Activated T-helper 9 cell treated with anti-CD3 and anti-CD28 coated beads, Interleukin-2, amount 50 U/mL, for 16 hours (primary cell): ENCODE measurements around the gene MIF4GD.

ENCODE experiments used
- DNase-seq: peaks from one replicate; pipeline ENCODE4 v3.0.0-alpha.2; 2020; ENCODE audit warnings: low read depth

MIF4GD gene

GRCh38 chr17:75232786-75233185 lies 38.2 kb downstream of the MIF4GD start:
- no peak for DNase-seq

DNA sequence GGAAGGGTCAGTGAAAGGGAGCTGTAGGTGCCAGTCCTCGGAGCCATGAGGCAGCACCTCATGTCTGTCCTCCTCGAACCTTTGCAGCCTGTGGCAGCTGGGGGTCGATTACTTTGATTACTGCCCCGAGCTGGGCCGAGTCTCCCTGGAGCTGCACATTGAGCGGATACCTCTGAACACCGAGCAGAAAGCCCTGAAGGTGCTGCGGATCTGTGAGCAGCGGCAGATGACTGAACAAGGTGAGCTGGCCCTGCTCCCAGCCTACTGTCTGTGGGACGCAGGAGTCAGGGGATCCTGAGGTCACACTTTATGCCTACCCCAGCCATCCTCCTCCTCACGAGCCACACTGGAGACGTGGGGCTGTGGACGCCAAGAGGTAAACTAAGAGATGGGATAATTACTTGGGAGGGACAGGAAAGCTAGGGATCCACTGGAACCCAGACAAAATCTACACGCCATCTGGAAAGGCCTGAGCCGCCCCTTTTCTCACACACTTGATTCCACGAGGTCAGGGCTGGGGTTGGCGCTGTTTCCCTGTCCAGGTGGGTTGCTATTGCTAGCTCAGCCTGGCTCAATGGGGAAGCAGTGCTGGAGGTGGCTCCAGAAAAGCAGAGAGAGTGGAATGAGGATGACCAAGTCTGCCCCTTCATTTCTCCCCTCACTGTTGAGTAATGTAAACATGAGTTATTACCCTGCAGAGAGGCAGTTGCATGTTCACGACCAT lies 39.1 kb downstream of the MIF4GD start:
- DNase-seq = no peak

GRCh38 chr17:75231071-75231470 lies 40.0 kb downstream of the MIF4GD start:
- no peak for DNase-seq

DNA sequence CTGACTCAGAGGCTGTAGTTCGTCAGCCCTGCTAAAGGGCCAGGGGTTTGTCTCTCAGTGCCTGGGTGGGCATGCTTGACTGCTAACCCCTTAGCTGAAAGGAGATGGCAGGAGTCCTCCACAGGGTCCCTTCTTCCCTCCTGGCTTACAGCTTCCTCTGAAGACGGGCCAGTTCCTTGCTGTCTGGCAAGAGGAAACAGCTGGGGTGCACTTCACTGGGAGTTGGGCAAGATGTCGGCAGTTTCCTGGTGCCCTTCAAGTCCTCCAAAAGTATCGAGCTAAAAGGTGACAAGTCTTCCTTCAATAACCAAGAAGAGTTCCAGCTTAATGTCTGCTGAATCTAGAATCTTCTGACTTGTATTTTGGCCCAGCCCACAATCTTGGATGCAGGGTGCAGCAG lies 42.2 kb downstream of the MIF4GD start:
- no peak for DNase-seq

DNA sequence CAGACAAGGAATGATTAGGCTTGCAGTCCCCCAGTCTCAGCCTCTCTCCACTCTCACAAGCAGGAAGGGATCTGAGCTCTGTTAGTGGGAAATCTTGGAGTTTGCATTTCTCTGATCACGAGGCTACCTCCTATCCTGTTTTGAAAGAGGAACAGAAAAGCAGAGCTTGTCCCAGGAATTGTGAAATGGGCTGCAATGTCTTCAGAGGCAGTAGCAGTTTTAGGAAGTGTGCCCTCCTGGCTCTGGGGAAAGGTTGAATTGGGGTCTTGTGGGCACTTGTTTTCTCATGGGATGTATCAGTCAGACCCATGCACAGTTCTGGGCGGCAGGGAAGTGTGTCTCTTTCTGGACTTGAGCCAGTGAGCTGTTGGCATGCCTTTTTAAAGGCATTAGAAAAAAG lies 42.7 kb downstream of the MIF4GD start:
- DNase-seq = no peak

- DNase-seq = no peak
Observed at GRCh38 chr17:75227729-75228128, 43.3 kb downstream of the MIF4GD start.

DNA sequence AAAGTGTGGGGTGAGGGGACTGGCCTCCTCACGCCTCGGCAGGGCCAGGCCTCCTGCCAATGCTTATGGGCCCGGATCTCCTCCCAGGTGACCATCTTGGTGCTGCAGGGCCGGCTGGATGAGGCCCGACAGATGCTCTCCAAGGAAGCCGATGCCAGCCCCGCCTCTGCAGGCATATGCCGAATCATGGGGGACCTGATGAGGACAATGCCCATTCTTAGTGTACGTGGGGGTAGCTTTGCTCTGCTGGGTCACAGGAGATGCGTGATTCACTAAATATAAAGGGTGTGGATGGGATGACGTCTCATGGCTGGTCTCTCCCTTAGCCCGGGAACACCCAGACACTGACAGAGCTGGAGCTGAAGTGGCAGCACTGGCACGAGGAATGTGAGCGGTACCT lies 46.0 kb downstream of the MIF4GD start:
- no peak for DNase-seq

DNA sequence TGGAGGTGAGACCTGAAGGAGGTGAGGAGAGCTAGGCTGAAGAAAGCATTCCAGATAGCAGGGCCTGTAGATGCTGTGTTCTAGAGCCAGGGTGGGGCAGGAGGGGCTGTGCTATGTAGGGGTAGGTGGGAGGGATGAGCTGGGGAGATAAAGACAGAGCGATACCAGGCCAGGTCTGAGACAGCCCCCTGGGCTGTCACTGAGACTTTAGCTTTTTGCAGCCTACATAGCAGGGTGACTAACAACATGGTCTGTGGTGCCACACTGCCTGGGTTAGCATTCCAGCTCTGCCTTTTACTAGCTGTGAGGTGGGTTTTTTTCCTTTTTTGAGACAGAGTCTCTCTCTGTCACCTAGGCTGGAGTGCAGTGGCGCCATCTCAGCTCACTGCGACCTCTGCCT lies 51.2 kb downstream of the MIF4GD start:
- no peak for DNase-seq

- no peak for DNase-seq
Observed at GRCh38 chr17:75218131-75218530, 52.9 kb downstream of the MIF4GD start.
